Activated gamma-delta T cell treated with Interleukin-2 at 50 U/mL for 16 hours (primary cell): ENCODE measurements around the gene NBEAL2.

Experiments used
- DNase-seq: peaks from one replicate; pipeline ENCODE4 v3.0.0-alpha.2; 2020

The NBEAL2 gene

GRCh38 chr3:46943237-46944187 is 36.0 kb upstream of the NBEAL2 start:
- DNase-seq, result no peak

- DNase-seq, result no peak
These were observed 35.3 kb upstream of the NBEAL2 start for GRCh38 chr3:46944191-46944590.

DNA sequence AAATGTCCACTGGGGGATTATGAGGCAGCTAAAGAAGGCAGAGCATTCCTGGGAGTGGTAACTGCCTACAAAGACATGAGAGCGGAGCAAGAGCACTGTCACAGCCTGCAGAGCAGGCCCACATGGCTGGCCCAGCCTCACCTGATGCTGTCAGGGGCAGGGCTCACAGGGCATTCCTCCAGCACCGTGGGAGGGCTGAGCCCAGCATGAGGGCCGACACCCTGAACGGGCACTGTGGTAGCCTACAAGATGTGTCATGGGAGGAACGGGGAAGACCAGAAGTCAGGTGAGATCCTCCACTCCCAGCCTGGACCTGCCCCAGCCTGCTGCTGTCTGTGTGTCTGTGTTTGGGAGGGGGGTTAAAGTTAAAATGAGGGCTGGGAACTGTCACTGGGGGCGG is 33.0 kb upstream of the NBEAL2 start:
- no peak for DNase-seq

GRCh38 chr3:46946856-46947545 is 32.5 kb upstream of the NBEAL2 start:
- DNase-seq, result peak; percentile 88

DNA sequence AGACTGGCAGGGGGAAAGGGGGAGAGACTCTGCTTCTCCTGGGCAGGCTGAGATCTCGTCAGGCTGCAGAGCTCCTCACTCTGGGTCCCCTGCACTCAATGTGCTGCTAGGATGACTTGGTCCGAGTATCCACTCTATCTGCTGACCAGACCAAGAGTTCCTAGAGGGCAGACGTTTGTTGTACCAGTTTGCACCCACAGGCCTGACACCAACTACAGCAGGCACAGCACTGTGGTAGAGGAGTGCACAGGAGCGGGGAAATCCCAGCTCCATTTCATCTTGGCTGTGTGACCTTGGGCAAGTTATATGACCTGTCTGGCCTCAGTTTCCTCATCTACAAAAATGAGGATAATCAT is 31.9 kb upstream of the NBEAL2 start:
- no peak for DNase-seq

DNA sequence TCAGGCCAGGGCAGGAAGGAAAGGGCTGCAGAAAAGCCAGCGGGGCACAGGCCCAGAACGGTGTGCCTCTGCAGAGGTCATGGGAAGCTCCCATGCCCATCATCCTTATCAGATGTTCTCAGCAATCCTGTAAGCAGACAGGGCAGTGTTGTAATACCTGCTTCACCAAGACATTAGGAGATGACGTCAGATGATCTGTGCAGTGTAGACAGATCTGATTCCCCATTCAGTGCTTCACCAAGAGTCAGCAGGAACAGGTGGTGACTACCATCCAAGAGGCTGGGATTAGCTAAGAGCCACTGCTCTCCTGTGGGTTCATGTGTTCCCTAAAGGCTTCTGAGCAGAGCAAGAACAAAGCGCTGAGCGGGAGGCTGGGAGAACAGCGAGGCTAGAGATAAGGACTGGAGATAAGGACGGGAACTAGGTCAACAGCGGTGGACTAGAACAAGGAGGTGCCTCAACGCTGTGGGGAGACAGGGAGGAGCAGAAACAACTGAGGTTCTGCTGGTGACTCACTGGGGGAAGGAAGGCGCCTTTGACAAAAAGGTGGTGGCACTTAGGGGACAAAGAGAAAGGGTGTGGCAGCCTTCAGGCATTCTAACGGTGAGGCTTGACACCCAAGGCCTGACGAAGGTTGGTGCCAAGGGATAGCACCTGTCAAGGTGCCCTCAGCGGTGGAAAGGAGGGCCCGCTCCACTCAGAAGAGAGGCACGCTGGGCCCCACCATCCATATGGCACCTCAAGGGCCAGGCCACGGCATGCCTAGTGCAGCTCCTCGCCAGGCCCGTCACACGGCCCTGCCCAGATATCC is 31.3 kb upstream of the NBEAL2 start:
- peak; percentile 80 for DNase-seq

GRCh38 chr3:46948830-46949671 is 30.4 kb upstream of the NBEAL2 start:
- no peak for DNase-seq

- no peak for DNase-seq
These were observed 29.3 kb upstream of the NBEAL2 start for GRCh38 chr3:46950177-46950576.

- DNase-seq, result no peak
These were observed 28.7 kb upstream of the NBEAL2 start for GRCh38 chr3:46950650-46951241.

DNA sequence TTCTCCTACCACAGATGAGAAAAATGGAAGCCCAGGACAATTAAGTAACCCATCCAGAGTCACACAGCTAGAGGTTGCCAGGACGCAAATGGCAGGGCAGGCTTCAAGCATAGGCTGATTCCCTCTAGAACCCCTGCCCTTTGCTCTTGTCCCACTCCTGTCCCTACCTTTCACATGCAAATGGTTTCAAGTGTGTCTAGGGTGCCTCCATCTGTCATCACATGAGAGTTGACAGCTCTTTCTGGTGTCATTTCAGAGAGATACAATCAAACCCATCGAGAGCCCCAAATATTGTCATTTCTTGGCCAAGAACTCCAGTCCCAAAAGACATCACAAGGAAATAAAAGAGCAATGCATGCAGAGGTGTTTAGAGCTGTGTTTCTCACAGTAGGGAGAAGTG is 26.7 kb upstream of the NBEAL2 start:
- no peak for DNase-seq

DNA sequence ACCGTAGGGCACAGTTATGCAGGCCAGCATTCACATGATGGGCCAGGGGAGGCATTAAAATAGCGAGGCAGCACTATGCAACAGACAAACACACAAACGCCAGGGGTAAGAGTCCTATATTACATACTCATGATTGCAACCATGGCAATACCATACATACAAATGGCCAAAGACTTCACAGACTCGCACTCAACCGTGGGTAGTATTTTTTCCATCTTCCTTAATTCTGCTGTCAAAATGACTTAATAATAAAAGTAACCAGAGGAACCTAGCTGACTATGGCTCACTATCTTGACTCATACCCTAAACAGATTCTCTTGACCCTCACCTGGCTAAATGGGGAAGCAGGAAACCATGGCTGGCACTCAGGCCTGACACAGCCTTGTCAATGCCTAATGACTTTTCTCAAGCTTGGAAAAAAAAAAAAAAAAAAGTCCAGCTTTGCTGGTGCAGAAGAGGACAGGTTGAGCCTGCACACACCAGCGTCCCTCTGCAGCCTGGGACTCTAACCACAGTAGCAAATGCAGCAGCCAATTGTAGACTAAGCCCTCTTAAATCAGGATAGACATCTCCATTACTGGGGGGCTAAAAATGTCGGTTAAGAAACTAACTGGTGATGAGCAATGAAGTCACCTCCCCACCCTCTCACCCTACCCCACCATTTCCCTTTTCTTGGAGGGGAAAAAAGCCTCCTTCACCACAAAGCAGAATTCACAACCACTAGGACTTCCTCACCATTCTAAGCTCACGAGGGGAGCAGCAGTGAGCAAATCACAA is 26.0 kb upstream of the NBEAL2 start:
- DNase-seq, result peak; percentile 35

DNA sequence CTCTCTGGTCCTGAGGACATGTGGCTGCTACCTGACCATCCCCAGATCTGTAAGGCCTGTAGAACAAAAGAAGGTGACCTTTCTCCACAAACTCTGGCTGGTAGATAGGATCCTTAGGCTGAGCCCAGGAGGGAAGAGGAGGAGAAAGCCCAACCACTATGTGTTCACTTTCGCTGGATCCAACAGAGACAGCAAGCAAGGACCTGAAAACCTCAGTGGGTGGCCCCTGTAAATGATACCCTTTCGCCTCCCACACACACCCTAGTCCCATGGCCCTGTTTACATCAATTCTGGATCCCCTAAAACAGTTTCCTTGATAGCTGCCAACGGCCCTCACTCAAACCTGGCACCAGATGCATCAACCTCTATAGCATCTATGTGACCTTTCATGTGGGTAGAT is 25.3 kb upstream of the NBEAL2 start:
- no peak for DNase-seq

GRCh38 chr3:46955157-46955556 is 24.3 kb upstream of the NBEAL2 start:
- DNase-seq, result no peak

DNA sequence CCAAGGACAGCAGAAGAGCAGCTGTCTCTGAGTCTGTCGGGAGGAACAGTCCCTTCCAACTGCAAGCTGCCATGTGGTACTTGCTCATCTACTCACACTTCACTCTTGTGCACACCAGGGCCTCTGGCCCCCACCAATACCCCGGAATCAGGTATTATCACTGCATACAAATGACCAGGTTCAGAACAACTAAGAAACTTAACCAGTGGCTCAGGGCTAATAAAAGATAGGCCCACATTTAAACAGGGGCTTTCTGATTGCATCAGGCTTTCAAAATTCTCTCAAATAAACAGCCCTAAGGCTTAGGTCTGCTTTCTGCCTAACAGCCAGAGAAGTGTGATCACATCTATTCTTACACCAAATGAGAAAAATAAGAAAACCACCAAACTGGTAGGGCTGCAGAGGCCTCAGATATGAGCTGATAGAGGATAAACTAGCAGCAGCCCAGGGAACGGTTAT is 23.6 kb upstream of the NBEAL2 start:
- no peak for DNase-seq

GRCh38 chr3:46957092-46957820 is 22.2 kb upstream of the NBEAL2 start:
- no peak for DNase-seq

DNA sequence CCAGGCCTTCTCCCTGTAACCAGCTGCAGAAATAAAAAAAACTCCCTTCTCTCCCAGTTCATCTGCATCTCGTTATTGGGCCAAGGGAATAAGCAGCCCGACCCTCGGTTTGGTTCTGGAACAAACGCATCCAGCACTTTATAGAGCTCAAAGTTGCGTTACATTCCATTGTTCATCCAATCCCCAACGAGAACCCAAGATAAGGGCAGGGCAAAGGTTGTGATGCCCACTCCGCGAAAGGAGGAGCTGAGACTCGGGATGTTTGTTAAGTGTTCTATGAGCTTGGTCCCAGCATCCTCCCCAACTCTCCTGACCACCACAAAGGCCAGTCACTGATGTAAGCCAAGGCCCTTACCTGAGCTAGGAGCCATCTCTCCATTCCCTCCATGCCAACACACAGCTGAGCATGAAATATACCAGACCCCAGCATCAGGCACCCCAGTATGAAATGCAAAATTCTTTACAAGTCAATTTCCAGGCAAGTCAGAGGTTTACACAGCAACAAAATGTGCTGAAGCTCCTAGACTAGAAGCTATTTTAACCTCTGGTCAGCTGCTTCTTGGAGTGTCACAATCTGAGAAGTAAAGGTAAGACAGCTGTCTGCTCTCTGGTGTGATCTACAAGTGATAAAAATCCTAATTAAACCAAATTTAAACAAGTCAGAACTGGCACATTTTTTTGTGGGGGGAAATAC is 20.9 kb upstream of the NBEAL2 start:
- DNase-seq, result no peak

GRCh38 chr3:46959161-46959511 is 20.3 kb upstream of the NBEAL2 start:
- DNase-seq, result peak; percentile 49

- DNase-seq, result no peak
These were observed 19.3 kb upstream of the NBEAL2 start for GRCh38 chr3:46960081-46960701.

GRCh38 chr3:46960835-46961234 is 18.6 kb upstream of the NBEAL2 start:
- DNase-seq, result no peak
